Keratinocyte (primary cell): ENCODE results near the gene RFWD3. TPM values are rescaled to one million over a fixed set of nuclear protein-coding genes. Genes with fewer than 3 reads are reported as not detected.

Experiments used
- DNase-seq: peaks from one replicate; pipeline ENCODE4 v3.0.0-alpha.2; 2011; ENCODE audit warnings: low read depth, missing footprints, low spot score
- FAIRE-seq: peaks from 2 replicates; lab custom pipeline; 2011; peaks lifted over from hg19 to GRCh38; lab: Jason Lieb, UNC
- H2AFZ ChIP-seq: 2 replicates; pipeline ENCODE4 v1.6.0; 2012; ENCODE audit warnings: low read length, control low read depth, inconsistent platforms; ENCODE audit not compliant: control insufficient read depth
- H3K27ac ChIP-seq: 2 replicates; pipeline ENCODE4 v1.5.1; 2011; ENCODE audit warnings: low read length; ENCODE audit not compliant: control insufficient read depth, insufficient read depth
- H3K27me3 ChIP-seq: 3 replicates; pipeline ENCODE4 v1.6.0; 2011; ENCODE audit warnings: low read length; ENCODE audit not compliant: control insufficient read depth, insufficient read depth; ENCODE audit errors: extremely low read depth
- H3K36me3 ChIP-seq, 2 experiments: 2 replicates in 1 of 2; 3 replicates in 1 of 2; pipeline ENCODE4 v1.5.1; 2011; ENCODE audit warnings: low read length in 2 of 2, mild to moderate bottlenecking in 1 of 2; ENCODE audit not compliant: control insufficient read depth in 2 of 2, insufficient read depth in 2 of 2; ENCODE audit errors: extremely low read depth in 1 of 2
- H3K4me1 ChIP-seq: 3 replicates; pipeline ENCODE4 v1.5.1; 2011; ENCODE audit warnings: low read length; ENCODE audit not compliant: control insufficient read depth, insufficient read depth; ENCODE audit errors: extremely low read depth
- H3K4me2 ChIP-seq: 3 replicates; pipeline ENCODE4 v1.6.0; 2011; ENCODE audit warnings: low read depth, low read length; ENCODE audit not compliant: control insufficient read depth, insufficient read depth; ENCODE audit errors: extremely low read depth
- H3K4me3 ChIP-seq, 3 experiments: fragments of 200-600 bp in 1 of 3; sonication (generic) in 1 of 3; 2 replicates in 2 of 3; 3 replicates in 1 of 3; pipeline ENCODE4 v1.5.1; 2011 to 2016; ENCODE audit warnings: low read length in 3 of 3, mild to moderate bottlenecking in 3 of 3, control low read depth in 2 of 3, inconsistent platforms in 1 of 3, low read depth in 1 of 3, mixed read lengths in 1 of 3, mixed run types in 1 of 3, moderate library complexity in 1 of 3; ENCODE audit not compliant: control insufficient read depth in 2 of 3, insufficient read depth in 2 of 3; ENCODE audit errors: extremely low read depth in 1 of 3
- H3K79me2 ChIP-seq: 2 replicates; pipeline ENCODE4 v1.6.0; 2012; ENCODE audit warnings: low read length; ENCODE audit not compliant: control insufficient read depth, insufficient read depth
- H3K9ac ChIP-seq: 3 replicates; pipeline ENCODE4 v1.6.0; 2011; ENCODE audit warnings: low read length; ENCODE audit not compliant: control insufficient read depth, insufficient read depth; ENCODE audit errors: extremely low read depth
- H3K9me1 ChIP-seq: 3 replicates; pipeline ENCODE4 v1.6.0; 2011; ENCODE audit warnings: low read length; ENCODE audit not compliant: control insufficient read depth, insufficient read depth; ENCODE audit errors: extremely low read depth
- H3K9me3 ChIP-seq: 2 replicates; pipeline ENCODE4 v1.5.1; 2012; ENCODE audit warnings: low read depth, low read length; ENCODE audit not compliant: control insufficient read depth
- H4K20me1 ChIP-seq: 3 replicates; pipeline ENCODE4 v1.6.0; 2011; ENCODE audit warnings: low read length; ENCODE audit not compliant: control insufficient read depth, insufficient read depth; ENCODE audit errors: extremely low read depth
- EZH2 ChIP-seq: IDR thresholded peaks from one replicate; pipeline ENCODE4 v1.6.1; 2012; ENCODE audit warnings: inconsistent platforms, mild to moderate bottlenecking, low read length, moderate library complexity
- dilution Hi-C: fragments of 300-500 bp; cut with MboI; formaldehyde crosslinking; loops from one replicate; pipeline ENCODE4 v1.7.0; 2020; ENCODE audit warnings: low sequenced_read_pairs; ENCODE audit not compliant: extremely low pct_ligation_motif_present
- polyA plus RNA-seq, 5 experiments: library from polyadenylated mRNA; depleted of rRNA in 3 of 5; stranded (reverse) in 3 of 5; stranded (forward) in 1 of 5; unstranded in 1 of 5; fragments of >200 nt; gene quantifications; 1 replicate in 1 of 5; 2 replicates in 3 of 5; 3 replicates in 1 of 5; pipeline versions ENCODE4 v1.2.1 to v1.2.3, GENCODE V29; 2011 to 2012; ENCODE audit warnings: missing spikeins in 2 of 5, low read depth in 1 of 5, low replicate concordance in 1 of 5
- TF ChIP-seq, protein P1 (sequence below), 3 experiments: IDR thresholded peaks in 1 of 3; conservative IDR thresholded peaks in 1 of 3; optimal IDR thresholded peaks in 1 of 3; 2 replicates in 2 of 3; 3 replicates in 1 of 3; pipeline versions ENCODE3 to v1.5.1; 2011; ENCODE audit warnings: low read length in 3 of 3, mild to moderate bottlenecking in 3 of 3, moderate library complexity in 2 of 3, control low read depth in 1 of 3, inconsistent platforms in 1 of 3; ENCODE audit not compliant: insufficient read depth in 2 of 3; ENCODE audit errors: extremely low read depth in 1 of 3

RFWD3 gene
- polyA plus RNA-seq, 1 donor (not counting 4 experiments of a cell fraction or from before 2014, with no cell fraction given): 29.2 TPM

GRCh38 chr16:74649839-74650504, 16.7 kb downstream of the RFWD3 start:
- peaks cover 13% of the 10 kb centered on the region for H3K4me1 ChIP-seq
- peaks cover 18 to 19% of the 10 kb centered on the region in 2 experiments for H3K36me3 ChIP-seq
- peaks cover 7% of the 10 kb centered on the region for H4K20me1 ChIP-seq
- H3K4me2 ChIP-seq: no peak overlapping the region
- H3K9me3 ChIP-seq: no peaks in the 10 kb centered on the region
- H3K79me2 ChIP-seq: peaks cover 46% of the 10 kb centered on the region
- H2AFZ ChIP-seq: no peak overlapping the region
- H3K4me3 ChIP-seq: no peak overlapping the region
- no peak for DNase-seq
- no peak overlapping the region for H3K27ac ChIP-seq
- peaks cover 2% of the 10 kb centered on the region for H3K9me1 ChIP-seq
- FAIRE-seq: no peak
- no peak for TF ChIP-seq EZH2
- TF ChIP-seq, protein P1, sequence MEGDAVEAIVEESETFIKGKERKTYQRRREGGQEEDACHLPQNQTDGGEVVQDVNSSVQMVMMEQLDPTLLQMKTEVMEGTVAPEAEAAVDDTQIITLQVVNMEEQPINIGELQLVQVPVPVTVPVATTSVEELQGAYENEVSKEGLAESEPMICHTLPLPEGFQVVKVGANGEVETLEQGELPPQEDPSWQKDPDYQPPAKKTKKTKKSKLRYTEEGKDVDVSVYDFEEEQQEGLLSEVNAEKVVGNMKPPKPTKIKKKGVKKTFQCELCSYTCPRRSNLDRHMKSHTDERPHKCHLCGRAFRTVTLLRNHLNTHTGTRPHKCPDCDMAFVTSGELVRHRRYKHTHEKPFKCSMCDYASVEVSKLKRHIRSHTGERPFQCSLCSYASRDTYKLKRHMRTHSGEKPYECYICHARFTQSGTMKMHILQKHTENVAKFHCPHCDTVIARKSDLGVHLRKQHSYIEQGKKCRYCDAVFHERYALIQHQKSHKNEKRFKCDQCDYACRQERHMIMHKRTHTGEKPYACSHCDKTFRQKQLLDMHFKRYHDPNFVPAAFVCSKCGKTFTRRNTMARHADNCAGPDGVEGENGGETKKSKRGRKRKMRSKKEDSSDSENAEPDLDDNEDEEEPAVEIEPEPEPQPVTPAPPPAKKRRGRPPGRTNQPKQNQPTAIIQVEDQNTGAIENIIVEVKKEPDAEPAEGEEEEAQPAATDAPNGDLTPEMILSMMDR (optimal IDR thresholded peaks at IDR 0.05 in 1 of 3, IDR thresholded peaks at IDR 0.05 in 1 of 3, conservative IDR thresholded peaks at IDR 0.05 in 1 of 3; ENCODE audit: extremely low read depth in 1 of 3, insufficient read depth in 2 of 3, low read length in 3 of 3): no peak
- no peak overlapping the region for H3K9ac ChIP-seq
- dilution Hi-C loops: no loop called here
- H3K27me3 ChIP-seq: no peaks in the 10 kb centered on the region

DNA sequence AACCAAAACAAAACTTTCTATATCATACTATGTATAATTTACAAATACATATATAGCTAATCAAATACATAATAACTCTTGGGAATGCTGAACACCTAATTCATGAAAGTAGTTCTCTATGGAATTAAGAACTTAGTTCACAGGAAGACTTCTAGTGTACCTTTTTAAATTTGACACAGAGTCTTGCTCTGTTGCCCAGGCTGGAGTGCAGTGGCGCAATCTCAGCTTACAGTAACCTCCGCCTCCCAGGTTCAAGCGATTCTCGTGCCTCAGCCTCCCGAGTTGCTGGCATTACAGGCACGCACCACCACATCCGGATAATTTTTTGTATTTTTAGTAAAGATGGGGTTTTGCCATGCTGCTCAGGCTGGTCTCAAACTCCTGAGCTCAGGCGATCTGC, 24.7 kb downstream of the RFWD3 start:
- no peaks in the 10 kb centered on the region for H4K20me1 ChIP-seq
- dilution Hi-C loops: no loop called here
- DNase-seq: no peak
- peaks cover 5 to 28% of the 10 kb centered on the region in 2 experiments for H3K36me3 ChIP-seq
- no peaks in the 10 kb centered on the region for H3K9me3 ChIP-seq
- no peak overlapping the region for H3K4me3 ChIP-seq
- FAIRE-seq: no peak
- no peaks in the 10 kb centered on the region for H3K27me3 ChIP-seq
- no peak overlapping the region for H3K4me2 ChIP-seq
- no peaks in the 10 kb centered on the region for H3K9me1 ChIP-seq
- H3K9ac ChIP-seq: no peak overlapping the region
- H3K4me1 ChIP-seq: no peaks in the 10 kb centered on the region
- H2AFZ ChIP-seq: no peak overlapping the region
- no peak overlapping the region for H3K27ac ChIP-seq
- no peaks in the 10 kb centered on the region for H3K79me2 ChIP-seq
- TF ChIP-seq EZH2: no peak
- TF ChIP-seq, protein P1 (optimal IDR thresholded peaks at IDR 0.05 in 1 of 3, IDR thresholded peaks at IDR 0.05 in 1 of 3, conservative IDR thresholded peaks at IDR 0.05 in 1 of 3; ENCODE audit: extremely low read depth in 1 of 3, insufficient read depth in 2 of 3, low read length in 3 of 3): no peak
